Left cardiac atrium (tissue), 4 donors: ENCODE results near the gene WIPF2. TPM values are rescaled to one million over a fixed set of nuclear protein-coding genes. Genes with fewer than 3 reads are reported as not detected.
A peak's percentile ranks its signal among the peaks of the same experiment; 100 is the strongest.
"Not testable (repeated sequence)": the region's sequence is repeated elsewhere in the genome, so short reads cannot be mapped to it uniquely, and the experiment has no call there.

Source experiments
- ATAC-seq, 2 donors: fragments of 200-7000 bp; cut with Tn5 transposase; one replicate each; pipeline ENCODE4 v1.9.1; 2020; ENCODE audit warnings: mild to moderate bottlenecking in 2 of 2, moderate library complexity in 2 of 2
- DNase-seq: peaks from one replicate; pipeline ENCODE4 v3.0.0-alpha.2; 2020
- intact Hi-C, 2 donors: fragments of 100-400 bp; cut with DNase I; formaldehyde crosslinking; loops; one replicate each; pipeline versions ENCODE4 v1.14.1 to v1.15.1; 2022 to 2023
- total RNA-seq, 2 donors: library from RNA; stranded (reverse); fragmentation: NEBNext Ultra II Directional; extraction: Animal tissue kit (Norgen Biotek cat#: 25700); gene quantifications; one replicate each; pipeline ENCODE4 v1.2.1, GENCODE V29; 2021
- donor health status: DM: no; HTN: yes; CAD: no.
- donor health status: DM: no; HTN: yes; CAD: no; lungs with severe emphysema.
- donor health status: DM: yes; HTN: yes; CAD: no.
- donor health status: Dilated cardiomyopathy.

WIPF2 gene
- total RNA-seq, 2 donors from 2014 or later, result 13.9 to 14.4 TPM

- DNase-seq, result no peak
- ATAC-seq, result no peak
- intact Hi-C loops, result no loop called here
Measured at GRCh38 chr17:40188694-40189093, 30.4 kb upstream of the WIPF2 start.

- intact Hi-C loops, result loop anchor here (5.0 to 10.0 kb wide), 2 partner anchors 176 to 178 kb away; partner anchors contain the start of gene CSF3 (in 1 of the 2)
- ATAC-seq, result no peak
- no peak for DNase-seq
Measured at GRCh38 chr17:40190197-40191021, 28.7 kb upstream of the WIPF2 start.

GRCh38 chr17:40191237-40192208 lies 27.6 kb upstream of the WIPF2 start:
- peak; percentile 89 to 90 for ATAC-seq
- intact Hi-C loops, result loop anchor here (5.0 to 10.0 kb wide), 2 partner anchors 177 to 179 kb away; partner anchors contain the start of gene CSF3 (in 1 of the 2)

GRCh38 chr17:40192961-40193360 lies 26.1 kb upstream of the WIPF2 start:
- DNase-seq (no peak), ATAC-seq (no peak)
- intact Hi-C loops, result loop anchor here (5.0 to 10.0 kb wide), 2 partner anchors 178 to 181 kb away; partner anchors contain the start of gene CSF3 (in 1 of the 2)

More at GRCh38 chr17:40191237-40192208, 27.6 kb upstream of the WIPF2 start:
- DNase-seq, result peak; percentile 80

- ATAC-seq (no peak), DNase-seq (no peak)
- intact Hi-C loops, result loop anchor here (5.0 to 10.0 kb wide), 2 partner anchors 180 to 183 kb away; partner anchors contain the start of gene CSF3 (in 1 of the 2)
Measured at GRCh38 chr17:40194821-40195220, 24.3 kb upstream of the WIPF2 start.

GRCh38 chr17:40197550-40197949 lies 21.6 kb upstream of the WIPF2 start:
- ATAC-seq, result no peak

GRCh38 chr17:40197965-40198456 lies 21.1 kb upstream of the WIPF2 start:
- intact Hi-C loops, result loop anchor here in 1 of 2 donors (10.0 kb wide), 1 partner anchor 183 kb away; the partner anchor contains the start of gene CSF3
- DNase-seq, ATAC-seq: not testable (repeated sequence)

More at GRCh38 chr17:40197550-40197949, 21.6 kb upstream of the WIPF2 start:
- intact Hi-C loops, result loop anchor here in 1 of 2 donors (10.0 kb wide), 1 partner anchor 183 kb away; the partner anchor contains the start of gene CSF3
- no peak for DNase-seq

GRCh38 chr17:40198576-40198975 lies 20.5 kb upstream of the WIPF2 start:
- no peak for ATAC-seq
- intact Hi-C loops, result loop anchor here in 1 of 2 donors (10.0 kb wide), 1 partner anchor 184 kb away; the partner anchor contains the start of gene CSF3

GRCh38 chr17:40203131-40203530 lies 16.0 kb upstream of the WIPF2 start:
- intact Hi-C loops, result loop anchor here (5.0 to 10.0 kb wide), 3 partner anchors 82 to 152 kb away; partner anchors contain the start of gene CDC6 (in 2 of the 2)
- peak; percentile 27 to 50 for ATAC-seq

More at GRCh38 chr17:40198576-40198975, 20.5 kb upstream of the WIPF2 start:
- no peak for DNase-seq

GRCh38 chr17:40206193-40206592 lies 12.9 kb upstream of the WIPF2 start:
- not testable (repeated sequence) for DNase-seq, ATAC-seq
- intact Hi-C loops, result loop anchor here (10.0 kb wide), 2 partner anchors 79 to 149 kb away; partner anchors contain the start of gene CDC6 (in 1 of the 2)

More at GRCh38 chr17:40203131-40203530, 16.0 kb upstream of the WIPF2 start:
- DNase-seq, result no peak

GRCh38 chr17:40209404-40210093 lies 9.6 kb upstream of the WIPF2 start:
- DNase-seq (no peak), ATAC-seq (peak in 1 of 2 donors; percentile 38)
- intact Hi-C loops, result loop anchor here (10.0 kb wide), 2 partner anchors 75 to 145 kb away; partner anchors contain the start of gene CDC6 (in 1 of the 2)

GRCh38 chr17:40213914-40214313 lies 5.2 kb upstream of the WIPF2 start:
- intact Hi-C loops, ATAC-seq, DNase-seq: not testable (repeated sequence)

GRCh38 chr17:40218006-40218739 lies 931 bp upstream of the WIPF2 start:
- intact Hi-C loops, result loop anchor here in 1 of 2 donors (2.0 kb wide), 1 partner anchor 69 kb away; the partner anchor contains the start of gene CDC6
- DNase-seq (no peak), ATAC-seq (no peak)

- intact Hi-C loops, result loop anchor here in 1 of 2 donors (2.0 kb wide), 1 partner anchor 67 kb away; the partner anchor contains the start of gene CDC6
- DNase-seq (no peak), ATAC-seq (peak; percentile 66 to 70)
Measured at GRCh38 chr17:40219594-40220338, 662 bp downstream of the WIPF2 start.

GRCh38 chr17:40224718-40225550 lies 5.8 kb downstream of the WIPF2 start:
- ATAC-seq (peak; percentile 58 to 77), DNase-seq (peak; percentile 50)
- intact Hi-C loops, result no loop called here
